HEK293T (cell line): ENCODE measurements around the gene JARID2.

Experiments
- BHLHE40 ChIP-seq: fragments of 450-650 bp; IDR thresholded peaks from 2 replicates; pipeline ENCODE4 v1.6.1; 2016; ENCODE audit warnings: mild to moderate bottlenecking, moderate library complexity, borderline replicate concordance
- ELF4 ChIP-seq: fragments of 450-650 bp; IDR thresholded peaks from 2 replicates; pipeline ENCODE4 v1.6.1; 2017; ENCODE audit warnings: antibody characterized with exemption
- FOXK2 ChIP-seq: fragments of 450-650 bp; IDR thresholded peaks from 2 replicates; pipeline ENCODE4 v1.6.1; 2016; ENCODE audit warnings: mild to moderate bottlenecking
- HDGF ChIP-seq: fragments of 450-650 bp; IDR thresholded peaks from 2 replicates; pipeline ENCODE4 v1.6.1; 2017; ENCODE audit warnings: antibody characterized with exemption, borderline replicate concordance
- LEF1 ChIP-seq: fragments of 450-650 bp; IDR thresholded peaks from 2 replicates; pipeline ENCODE4 v1.6.1; 2017; ENCODE audit warnings: mild to moderate bottlenecking, borderline replicate concordance
- NFRKB ChIP-seq: fragments of 450-650 bp; IDR thresholded peaks from 2 replicates; pipeline ENCODE4 v1.6.1; 2016; ENCODE audit warnings: mild to moderate bottlenecking, moderate library complexity
- SP1 ChIP-seq: fragments of 450-650 bp; IDR thresholded peaks from 2 replicates; pipeline ENCODE4 v1.6.1; 2017
- SUZ12 ChIP-seq: fragments of 450-650 bp; IDR thresholded peaks from 2 replicates; pipeline ENCODE4 v1.6.1; 2016; ENCODE audit warnings: mild to moderate bottlenecking

- no peak for TF ChIP-seq BHLHE40
- no peak for TF ChIP-seq ELF4
- TF ChIP-seq SUZ12 = no peak
- TF ChIP-seq SP1 = no peak
- TF ChIP-seq HDGF = no peak
- no peak for TF ChIP-seq FOXK2
- TF ChIP-seq NFRKB = no peak
- no peak for TF ChIP-seq LEF1
These were observed 197.4 kb downstream of the JARID2 start for GRCh38 chr6:15443119-15443830.
